ENCODE measurements around the gene NCOR2. TPM values are rescaled to one million over a fixed set of nuclear protein-coding genes. Genes with fewer than 3 reads are reported as not detected.

The NCOR2 gene
- total RNA-seq, 1 experiment from 2014 or later: 326 TPM

- ChIA-PET CTCF (interaction anchor here (0.6 to 1.5 kb wide), 8 partner anchors 9 to 344 kb away, joined by 3 to 6 read pairs (median 4); no protein-coding TSS in a partner anchor), POLR2A (interaction anchor here (1.0 kb wide), 1 partner anchor 27 kb away, joined by 3 read pairs; no protein-coding TSS in a partner anchor)
- Mint-ChIP-seq H3K9me3 (peaks cover 9% of the 10 kb centered on the region; the same call in 1 of the 2 replicates), H3K27ac (peak overlapping the region; percentile 73), H3K4me1 (peaks cover 77% of the 10 kb centered on the region), H3K36me3 (peaks cover 7% of the 10 kb centered on the region; the same call in 1 of the 2 replicates), H3K27me3 (ENCODE audit: low read depth) (no peaks in the 10 kb centered on the region), H3K4me3 (no peak overlapping the region)
- no peak for ATAC-seq
- no peak for DNase-seq (ENCODE audit: low spot score)
- no peak for TF ChIP-seq ELF4 (CRISPR knock-in tag; IDR thresholded peaks at IDR 0.05; ENCODE audit: low read depth)
- TF ChIP-seq CTCF (IDR thresholded peaks at IDR 0.05): no peak
- TF ChIP-seq IRF2 (CRISPR knock-in tag; IDR thresholded peaks at IDR 0.05; ENCODE audit: borderline replicate concordance, low read depth): no peak
- no peak for TF ChIP-seq IRF1 (CRISPR knock-in tag; IDR thresholded peaks at IDR 0.05)
- TF ChIP-seq CDX4 (CRISPR knock-in tag; IDR thresholded peaks at IDR 0.05; ENCODE audit: borderline replicate concordance): no peak
- TF ChIP-seq E2F5 (CRISPR knock-in tag; IDR thresholded peaks at IDR 0.05): no peak
- TF ChIP-seq PREB (CRISPR knock-in tag; IDR thresholded peaks at IDR 0.05; ENCODE audit: borderline replicate concordance): no peak
- no peak for TF ChIP-seq MYBL2 (CRISPR knock-in tag; IDR thresholded peaks at IDR 0.05)
- TF ChIP-seq EMX1 (CRISPR knock-in tag; IDR thresholded peaks at IDR 0.05): no peak
- TF ChIP-seq ZNF532 (CRISPR knock-in tag; IDR thresholded peaks at IDR 0.05; ENCODE audit: borderline replicate concordance): no peak
- TF ChIP-seq ZMAT4 (CRISPR knock-in tag; IDR thresholded peaks at IDR 0.05): no peak
- TF ChIP-seq CREB1 (CRISPR knock-in tag; IDR thresholded peaks at IDR 0.05): no peak
- no peak for TF ChIP-seq SP1 (CRISPR knock-in tag; conservative IDR thresholded peaks at IDR 0.05)
- TF ChIP-seq MXD4 (CRISPR knock-in tag; IDR thresholded peaks at IDR 0.05; ENCODE audit: borderline replicate concordance): no peak
- no peak for TF ChIP-seq ZNF121 (CRISPR knock-in tag; IDR thresholded peaks at IDR 0.05)
- TF ChIP-seq PRRX2 (CRISPR knock-in tag; IDR thresholded peaks at IDR 0.05): no peak
These were observed 10.4 kb downstream of the NCOR2 start for GRCh38 chr12:124556896-124557501.

Measured in WTC11 (cell line).